Measurements from ENCODE around the gene WRNIP1.

WRNIP1 gene

DNA sequence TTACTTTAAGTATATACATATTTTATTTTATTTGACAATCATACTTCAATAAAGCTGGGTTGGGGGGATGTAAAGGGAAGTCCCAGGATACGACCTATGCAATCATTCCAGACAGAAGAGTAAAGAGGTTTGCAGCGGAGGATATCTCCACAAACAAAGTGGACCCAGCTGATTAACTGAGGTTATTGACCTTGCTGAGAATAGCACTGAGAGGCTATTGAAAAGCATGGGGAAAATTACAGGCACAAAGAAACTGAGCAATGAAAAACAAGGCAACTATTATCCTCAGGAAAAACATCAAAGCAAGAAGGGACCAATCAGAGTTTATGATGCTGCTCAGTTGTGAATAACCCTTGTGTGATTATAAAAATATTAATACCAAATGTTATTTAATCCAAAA is 43.8 kb downstream of the WRNIP1 start:
- no peak for DNase-seq

DNA sequence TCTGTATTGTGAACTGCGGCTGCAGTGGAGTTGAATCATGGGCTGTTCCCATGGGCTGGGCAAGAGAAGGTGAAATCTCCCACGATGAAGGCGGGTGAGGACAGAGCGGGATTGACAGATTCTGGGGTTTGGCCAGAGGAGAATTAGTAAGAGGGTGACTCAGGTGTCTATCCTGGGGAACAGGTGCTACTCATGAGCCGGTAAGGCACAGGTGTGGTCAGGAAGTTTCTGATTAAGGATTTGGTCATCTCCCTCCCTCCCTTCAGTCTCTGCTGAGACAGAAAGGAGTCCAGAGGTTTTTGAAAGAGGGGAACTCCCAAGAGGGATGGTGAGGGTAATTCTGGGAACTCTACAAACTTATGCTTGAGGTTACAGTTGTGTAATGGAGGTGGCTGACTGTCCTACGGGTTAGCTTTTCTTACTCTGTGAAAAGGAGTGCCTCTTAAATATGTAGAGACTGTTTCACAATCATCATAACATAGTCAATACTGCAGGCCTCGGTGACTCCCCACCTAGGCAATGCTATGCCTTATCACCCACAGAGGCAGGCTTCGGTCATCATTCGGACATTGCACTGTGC is 45.0 kb downstream of the WRNIP1 start:
- no peak for DNase-seq

DNA sequence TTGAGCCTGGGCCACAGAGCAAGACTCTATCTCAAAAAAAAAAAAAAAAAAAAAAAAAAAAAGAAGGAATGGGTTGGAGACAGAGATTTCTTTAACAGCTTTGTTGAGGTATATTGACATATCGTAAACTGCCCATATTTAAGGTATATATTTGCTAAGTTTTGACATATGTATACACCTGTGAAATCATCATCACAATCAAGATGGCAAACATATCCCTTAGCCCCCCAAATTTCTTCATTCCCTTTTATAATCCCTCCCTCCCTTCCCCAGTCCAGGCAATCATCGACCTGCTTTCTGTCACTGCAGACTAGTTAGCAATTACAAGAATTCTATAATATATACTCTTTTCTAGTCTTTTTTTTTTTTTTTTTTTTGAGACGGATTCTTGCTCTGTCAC is 47.5 kb downstream of the WRNIP1 start:
- DNase-seq: no peak

DNA sequence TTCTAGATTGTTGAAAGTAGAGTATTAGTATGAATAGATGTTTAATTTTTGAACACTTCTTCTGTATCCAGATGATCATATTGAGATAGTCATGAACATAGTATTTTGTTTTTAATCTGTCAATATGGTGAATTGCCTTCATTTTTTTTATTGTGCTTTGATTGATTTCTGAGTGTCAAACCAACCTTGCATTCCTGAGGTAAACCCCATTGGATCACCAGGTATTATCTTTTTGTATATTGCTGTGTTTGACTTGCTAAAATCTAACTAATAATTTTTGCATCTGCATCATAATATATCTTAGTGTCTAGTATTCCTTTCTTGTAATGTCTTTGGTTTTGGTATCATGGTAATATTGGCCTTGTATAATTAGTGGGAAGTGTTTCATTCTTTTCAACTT is 51.0 kb downstream of the WRNIP1 start:
- DNase-seq: no peak

DNA sequence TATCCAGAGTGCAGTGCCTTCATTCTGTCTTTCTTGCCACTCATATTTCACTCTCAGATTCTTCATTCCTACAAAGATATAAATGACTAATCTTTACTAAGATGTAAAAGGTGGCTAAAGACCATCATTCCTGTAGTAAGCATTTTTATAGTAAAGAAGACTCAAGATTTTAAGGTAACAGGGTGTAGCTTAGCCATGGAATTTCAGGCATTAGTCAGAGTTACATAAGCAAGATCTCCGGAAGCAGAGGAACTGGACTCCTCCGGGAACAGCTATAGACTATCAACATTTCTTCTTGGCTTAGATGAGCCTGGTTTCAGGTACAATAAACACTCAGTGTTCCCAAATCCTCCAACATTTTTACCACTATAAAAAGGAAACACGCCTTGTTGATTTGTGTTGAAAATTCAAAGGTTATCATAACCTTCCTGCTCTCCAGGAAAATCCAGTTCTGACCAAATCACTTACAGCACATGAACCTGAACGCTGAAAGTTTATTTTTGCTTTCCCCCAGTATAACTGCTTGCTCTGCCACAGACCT is 52.8 kb downstream of the WRNIP1 start:
- no peak for DNase-seq

DNA sequence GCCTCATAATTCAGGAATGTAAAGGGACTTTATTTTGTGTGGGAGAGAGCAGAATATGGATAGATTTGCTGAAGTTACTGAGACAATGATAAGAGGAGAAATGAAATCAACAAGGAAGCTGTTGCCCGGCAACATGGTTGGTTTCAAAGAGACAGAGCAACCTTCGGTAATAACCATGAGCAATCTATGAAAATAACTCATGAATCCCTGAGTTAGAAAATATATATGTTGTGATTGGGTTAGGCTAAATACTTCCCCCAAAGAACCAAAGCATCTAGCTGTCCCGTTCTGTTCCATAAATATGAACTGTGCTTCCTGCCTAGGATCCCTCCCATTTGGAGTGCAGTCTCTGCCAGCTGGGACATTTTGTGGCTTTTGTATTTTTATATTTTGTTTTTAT is 53.4 kb downstream of the WRNIP1 start:
- no peak for DNase-seq

DNA sequence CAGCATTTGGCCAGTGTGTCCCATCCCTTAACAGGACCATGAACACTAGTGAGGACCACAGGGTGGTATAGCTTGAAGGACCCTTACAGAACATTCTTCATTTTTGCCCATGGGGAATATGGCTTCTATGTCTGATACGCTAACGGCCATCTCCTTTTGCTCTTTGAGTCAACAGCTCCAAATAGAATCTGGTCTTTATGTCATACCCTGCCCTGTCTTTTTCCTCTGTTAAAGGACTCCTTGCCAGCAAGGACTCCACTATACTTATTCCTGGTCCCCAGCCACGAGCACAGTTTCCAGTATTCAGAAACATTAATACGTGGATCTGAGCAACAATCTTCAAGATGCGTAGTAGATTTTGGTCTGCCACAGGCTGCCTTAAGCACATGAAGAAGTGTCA is 53.9 kb downstream of the WRNIP1 start:
- DNase-seq: no peak

DNA sequence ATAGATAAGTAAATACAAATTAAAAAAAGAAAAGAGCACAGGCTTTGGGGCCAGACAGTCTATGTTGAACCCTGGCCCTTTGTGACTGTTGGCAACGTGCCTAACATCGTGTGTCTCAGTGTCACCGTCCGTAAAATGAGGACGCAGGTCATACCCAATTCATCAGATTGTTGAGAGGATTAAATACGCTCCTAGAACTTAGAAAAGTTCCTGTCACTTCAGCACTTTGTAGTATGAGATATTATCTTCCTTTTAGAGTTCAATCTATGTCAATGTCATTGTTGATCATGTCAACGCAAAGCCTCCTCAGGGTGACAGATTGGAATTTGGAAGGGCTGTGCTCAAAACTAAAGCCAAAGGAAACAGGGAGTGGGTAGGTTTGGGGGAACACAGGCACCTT is 54.8 kb downstream of the WRNIP1 start:
- no peak for DNase-seq

DNA sequence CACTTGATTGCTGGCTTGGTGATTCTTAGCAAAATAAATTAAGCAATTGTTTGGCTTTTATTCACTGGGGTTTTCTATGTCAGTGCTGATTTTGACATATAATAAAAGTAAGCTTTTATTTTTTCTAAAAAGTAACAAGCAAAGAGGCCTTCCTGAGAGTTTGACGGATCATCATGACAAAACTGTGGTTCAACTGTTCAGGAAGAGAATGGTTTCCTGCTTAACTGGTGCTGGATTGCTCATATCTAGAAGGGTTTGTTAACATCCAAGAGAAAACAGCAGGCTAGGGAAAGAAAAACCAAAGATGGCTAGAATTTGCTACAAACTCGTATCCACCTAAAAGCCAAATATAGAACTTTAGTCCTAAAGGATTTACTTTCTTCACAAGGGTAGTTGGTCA is 55.2 kb downstream of the WRNIP1 start:
- no peak for DNase-seq

DNA sequence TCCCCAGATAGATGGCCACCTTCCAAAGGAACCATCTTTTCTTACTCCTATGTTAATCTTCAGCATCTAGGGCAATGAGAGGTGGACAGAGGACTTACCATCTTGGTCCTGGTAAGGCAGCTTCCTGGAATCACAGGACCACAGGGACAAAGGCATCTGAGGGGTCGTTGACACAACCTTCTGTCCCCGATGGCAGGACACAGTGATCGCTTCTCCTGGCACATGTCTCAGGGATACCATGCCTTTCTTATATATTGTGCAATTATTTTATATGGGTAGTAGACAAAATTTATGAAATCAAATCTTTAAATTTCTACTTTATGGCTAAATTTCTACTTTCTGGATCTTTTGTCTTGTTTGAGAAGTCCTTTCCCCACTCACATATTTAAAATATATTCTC is 56.4 kb downstream of the WRNIP1 start:
- no peak for DNase-seq

DNA sequence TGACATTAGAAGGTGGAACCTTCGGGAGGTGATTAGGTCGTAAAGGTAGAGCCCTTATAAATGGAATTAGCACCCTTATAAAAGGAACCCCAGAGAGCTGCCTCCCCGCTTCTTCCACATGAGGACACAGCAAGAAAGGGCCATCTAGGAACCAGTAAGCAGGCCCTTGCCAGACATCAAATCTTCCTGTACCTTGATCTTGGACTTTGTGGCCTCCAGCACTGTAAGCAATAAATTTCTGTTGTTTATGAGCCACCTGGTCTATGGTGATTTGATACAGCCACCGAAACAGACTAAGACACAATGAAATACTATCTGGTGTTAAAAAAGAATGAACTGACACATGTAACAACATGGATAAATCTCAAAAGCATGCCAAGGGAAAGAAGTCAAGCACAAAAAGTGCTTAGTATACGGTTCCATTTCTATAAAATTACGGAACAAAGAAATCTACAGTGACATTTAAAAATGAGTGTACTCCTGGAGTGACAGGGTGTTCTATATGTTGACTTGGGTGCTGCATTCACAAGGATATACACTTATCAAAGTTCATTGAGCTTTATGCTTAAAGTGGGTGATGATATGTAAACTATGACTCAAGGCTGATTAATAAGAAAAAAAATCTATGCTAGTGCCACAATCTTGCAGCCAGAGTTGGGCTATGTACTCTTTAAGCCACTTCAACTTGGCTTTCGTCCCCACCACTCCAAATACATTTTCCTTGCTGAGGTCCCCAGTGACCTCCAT is 58.1 kb downstream of the WRNIP1 start:
- no peak for DNase-seq

DNA sequence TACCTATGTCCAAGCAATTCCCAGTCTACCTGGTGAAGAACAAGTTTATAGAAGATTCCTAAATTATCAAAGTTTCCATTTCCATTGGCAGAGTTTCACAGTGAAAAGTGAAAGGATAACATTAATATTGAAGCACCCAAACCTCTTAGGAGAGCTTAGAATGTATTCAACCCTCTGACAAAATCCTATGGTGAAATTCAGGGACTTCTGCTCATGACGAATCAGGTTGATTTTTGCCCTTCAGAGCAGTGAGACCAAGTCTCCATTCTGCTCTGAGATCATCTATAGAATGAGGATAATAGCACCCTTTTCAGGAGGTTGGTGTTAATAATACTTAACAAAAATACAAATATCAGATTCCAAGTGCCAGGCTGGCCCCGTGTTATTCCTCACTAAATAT is 60.9 kb downstream of the WRNIP1 start:
- DNase-seq: no peak

DNA sequence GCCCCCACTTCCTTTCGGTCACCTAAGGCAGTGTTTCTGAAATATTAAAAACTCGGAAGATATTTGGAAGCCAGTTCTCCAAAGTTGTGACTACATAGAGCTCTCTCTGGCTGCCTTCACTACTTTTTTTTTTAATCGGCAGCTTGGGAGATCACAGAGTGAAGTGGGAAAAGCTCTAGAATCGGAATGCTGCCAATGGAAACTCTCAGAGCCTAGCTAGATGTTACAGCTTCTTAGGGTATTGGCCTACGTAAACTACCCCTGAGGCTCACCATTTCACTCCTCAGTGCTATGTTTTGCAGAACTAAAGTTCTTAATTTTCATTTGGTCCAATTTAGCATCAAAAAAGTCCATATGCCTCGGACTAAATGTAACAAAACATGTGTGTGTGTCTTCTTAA is 61.9 kb downstream of the WRNIP1 start:
- DNase-seq: no peak

DNA sequence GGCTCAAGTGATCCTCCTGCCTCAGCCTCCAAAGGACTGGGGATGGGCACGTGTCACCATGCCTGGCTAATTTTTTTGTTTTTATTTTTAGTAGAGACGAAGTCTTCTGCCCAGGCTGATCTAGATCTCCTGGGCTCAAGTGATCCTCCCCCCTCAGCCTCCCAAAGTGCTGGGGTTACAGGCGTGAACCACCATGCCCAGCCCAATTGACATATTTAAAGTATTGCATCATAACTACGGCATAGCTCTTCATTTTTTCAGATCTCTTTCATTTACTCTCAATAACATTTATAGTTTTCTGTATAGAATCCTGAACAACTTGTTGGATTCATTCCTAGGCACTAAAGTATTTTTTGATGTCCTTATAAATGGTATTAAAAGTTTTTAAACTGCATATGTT is 63.4 kb downstream of the WRNIP1 start:
- DNase-seq: no peak

DNA sequence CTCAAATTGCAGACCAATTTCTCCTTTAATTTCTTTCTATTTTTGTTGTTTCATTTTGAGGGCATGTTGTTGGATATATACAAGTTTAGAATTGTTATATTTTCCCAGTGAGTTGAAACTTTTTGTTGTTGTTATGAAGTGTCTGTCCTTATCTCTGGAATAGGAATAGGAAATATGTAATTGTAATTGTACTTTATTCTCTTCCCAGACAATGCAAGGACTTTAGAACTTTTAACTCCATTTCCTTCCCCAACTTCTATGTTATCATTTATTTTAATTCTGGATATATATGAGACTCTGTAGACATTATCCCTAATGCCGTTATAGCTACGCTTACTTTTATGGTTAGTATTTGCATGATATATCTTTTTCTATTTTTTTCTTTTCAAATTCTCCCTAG is 64.1 kb downstream of the WRNIP1 start:
- no peak for DNase-seq

DNA sequence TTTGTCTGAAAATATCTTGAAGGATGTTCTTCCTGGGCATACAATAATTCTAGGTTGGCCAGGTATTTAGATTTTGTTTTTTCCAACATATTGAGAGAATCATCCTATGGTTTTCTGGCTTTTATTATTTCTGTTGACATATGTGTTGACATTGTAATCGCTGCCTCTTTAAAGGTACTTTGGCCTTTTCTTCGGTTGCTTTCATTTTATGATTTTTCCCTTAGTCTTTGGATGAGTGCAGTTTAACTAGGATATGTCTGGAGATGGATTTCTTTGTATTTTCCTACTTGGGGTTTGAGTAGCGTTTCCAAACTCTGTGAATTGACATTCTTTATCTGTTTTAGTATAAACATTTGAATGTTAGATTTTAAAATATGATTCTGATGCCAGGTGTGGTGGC is 65.0 kb downstream of the WRNIP1 start:
- DNase-seq: no peak

DNA sequence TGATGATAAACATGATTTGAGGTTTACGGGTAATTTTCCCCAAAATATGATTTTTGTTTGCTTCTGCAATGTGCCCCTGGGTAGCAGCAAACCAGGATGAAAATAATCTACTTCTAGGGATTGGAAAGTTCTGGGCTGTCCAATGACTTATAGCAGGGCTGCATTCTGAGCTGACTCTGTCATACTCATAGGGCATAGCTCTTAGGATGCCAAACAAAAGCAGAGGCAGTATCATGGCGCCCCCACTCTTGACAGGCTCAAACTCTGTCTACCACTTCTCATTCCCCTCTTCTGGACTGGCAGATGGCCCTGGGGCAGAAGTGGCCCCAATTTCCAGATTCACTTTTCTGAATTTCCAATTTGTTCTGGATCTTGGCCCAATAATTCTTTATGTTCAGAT is 66.2 kb downstream of the WRNIP1 start:
- no peak for DNase-seq

DNA sequence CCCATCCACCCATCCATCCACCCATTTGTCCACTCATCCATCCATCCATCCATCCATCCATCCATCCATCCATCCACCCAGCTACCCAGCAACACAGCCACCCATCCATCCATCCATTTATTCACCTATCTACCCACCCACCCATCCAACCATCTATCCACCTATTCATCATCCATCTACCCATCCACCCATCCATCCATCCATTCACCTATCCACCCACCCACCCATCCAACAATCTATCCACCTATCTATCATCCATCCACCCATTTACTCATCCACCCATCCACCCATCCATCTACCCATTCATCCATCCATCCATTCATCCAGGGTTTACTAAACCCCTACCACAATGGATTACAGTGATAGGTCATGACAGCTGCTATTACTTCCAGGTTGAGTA is 69.1 kb downstream of the WRNIP1 start:
- no peak for DNase-seq

Measured in stimulated activated CD4-positive, alpha-beta T cell treated with anti-CD3 and anti-CD28 coated beads, Interleukin-2, amount 100 ng/mL, for 48 hours (primary cell).